ENCODE measurements around the gene H2BK1.
A peak's percentile ranks its signal among the peaks of the same experiment; 100 is the strongest.

Gene H2BK1

DNA sequence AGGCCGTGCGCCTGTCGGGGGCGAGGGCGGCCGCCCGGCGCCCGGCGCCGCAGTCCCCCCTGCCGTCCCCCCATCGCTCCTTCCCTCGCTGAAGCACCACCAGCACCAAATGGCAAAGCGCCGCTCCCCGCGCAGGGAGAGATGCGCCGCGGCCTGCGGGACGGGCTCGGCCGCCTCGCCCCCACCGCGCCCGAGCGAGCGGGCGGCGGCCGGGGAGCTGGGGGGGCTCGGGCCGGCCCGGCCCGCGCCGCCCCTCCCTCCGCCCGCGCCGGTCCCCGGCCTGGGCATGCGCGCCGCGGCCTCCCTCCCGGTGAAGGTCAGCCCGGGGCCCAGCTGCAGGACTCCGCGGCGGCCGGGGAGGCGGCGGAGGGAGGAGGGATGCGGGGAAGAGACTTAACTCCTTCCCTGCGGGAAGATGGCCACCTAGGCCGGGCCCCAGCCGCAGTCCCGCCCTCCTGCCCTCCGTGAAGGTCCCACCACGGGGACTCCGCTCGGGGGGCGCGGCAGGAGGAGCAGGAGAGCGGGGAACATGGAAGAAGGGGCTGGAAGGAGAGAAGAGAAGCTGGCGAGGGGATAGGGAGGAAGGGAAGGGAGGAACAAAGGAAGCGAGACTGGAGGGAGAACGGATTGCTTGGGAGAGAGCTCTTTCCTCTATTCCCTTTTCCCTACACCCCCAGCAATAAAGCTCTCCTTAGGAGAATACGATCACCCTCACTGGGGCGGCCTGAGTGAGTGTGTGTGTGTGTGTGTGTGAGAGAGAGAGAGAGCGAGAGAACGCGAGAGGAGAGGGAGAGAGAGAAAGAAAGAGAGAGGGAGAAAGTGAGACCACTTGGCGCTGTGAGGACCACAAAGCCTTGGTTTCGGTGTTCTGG, 41.6 kb upstream of the H2BK1 start:
- Histone ChIP-seq H3K79me2 (no peaks in the 10 kb centered on the region), H3K9me3 (ENCODE audit: control insufficient read depth, low read length) (no peaks in the 10 kb centered on the region), H3K36me3 (ENCODE audit: control insufficient read depth, insufficient read depth, low read length) (no peaks in the 10 kb centered on the region), H3K9ac (peak overlapping the region; percentile 3), H3K4me3 (ENCODE audit: low read depth, low read length) (peak overlapping the region; percentile 74), H3K4me2 (ENCODE audit: low read length) (peak overlapping the region; percentile 98), H2AFZ (peak overlapping the region; percentile 97), H3K27ac (peak overlapping the region; percentile 89), H3K27me3 (ENCODE audit: control insufficient read depth, insufficient read depth, low read length) (no peaks in the 10 kb centered on the region), H3K4me1 (peaks cover 32% of the 10 kb centered on the region)
- TF ChIP-seq, protein P1, sequence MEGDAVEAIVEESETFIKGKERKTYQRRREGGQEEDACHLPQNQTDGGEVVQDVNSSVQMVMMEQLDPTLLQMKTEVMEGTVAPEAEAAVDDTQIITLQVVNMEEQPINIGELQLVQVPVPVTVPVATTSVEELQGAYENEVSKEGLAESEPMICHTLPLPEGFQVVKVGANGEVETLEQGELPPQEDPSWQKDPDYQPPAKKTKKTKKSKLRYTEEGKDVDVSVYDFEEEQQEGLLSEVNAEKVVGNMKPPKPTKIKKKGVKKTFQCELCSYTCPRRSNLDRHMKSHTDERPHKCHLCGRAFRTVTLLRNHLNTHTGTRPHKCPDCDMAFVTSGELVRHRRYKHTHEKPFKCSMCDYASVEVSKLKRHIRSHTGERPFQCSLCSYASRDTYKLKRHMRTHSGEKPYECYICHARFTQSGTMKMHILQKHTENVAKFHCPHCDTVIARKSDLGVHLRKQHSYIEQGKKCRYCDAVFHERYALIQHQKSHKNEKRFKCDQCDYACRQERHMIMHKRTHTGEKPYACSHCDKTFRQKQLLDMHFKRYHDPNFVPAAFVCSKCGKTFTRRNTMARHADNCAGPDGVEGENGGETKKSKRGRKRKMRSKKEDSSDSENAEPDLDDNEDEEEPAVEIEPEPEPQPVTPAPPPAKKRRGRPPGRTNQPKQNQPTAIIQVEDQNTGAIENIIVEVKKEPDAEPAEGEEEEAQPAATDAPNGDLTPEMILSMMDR (IDR thresholded peaks at IDR 0.05): no peak

DNA sequence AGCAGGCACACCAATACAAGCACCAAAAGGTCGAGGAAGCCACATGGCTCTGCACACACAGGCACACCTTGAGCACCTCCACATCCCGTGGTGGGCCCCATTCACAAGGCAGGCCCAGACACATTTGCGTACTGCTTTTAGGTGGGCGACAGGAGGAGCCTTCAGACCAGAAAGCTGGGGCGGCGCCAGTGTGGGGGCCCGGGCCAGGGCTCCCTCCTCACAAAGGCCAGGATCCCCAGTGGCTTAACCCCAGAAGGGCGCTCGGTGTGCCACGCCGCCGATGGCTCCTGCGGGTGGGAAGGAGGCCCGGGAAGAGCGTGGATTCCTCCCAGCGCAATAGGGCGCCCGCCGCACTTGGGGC, 41.0 kb upstream of the H2BK1 start:
- H3K27me3 ChIP-seq (ENCODE audit: control insufficient read depth, insufficient read depth, low read length): no peaks in the 10 kb centered on the region
- peak overlapping the region; percentile 74 for H3K4me3 ChIP-seq (ENCODE audit: low read depth, low read length)
- peak overlapping the region; percentile 80 for H2AFZ ChIP-seq
- H3K27ac ChIP-seq: peak overlapping the region; percentile 89
- no peaks in the 10 kb centered on the region for H3K36me3 ChIP-seq (ENCODE audit: control insufficient read depth, insufficient read depth, low read length)
- H3K9me3 ChIP-seq (ENCODE audit: control insufficient read depth, low read length): no peaks in the 10 kb centered on the region
- H3K4me1 ChIP-seq: peaks cover 33% of the 10 kb centered on the region
- TF ChIP-seq, protein P1 (IDR thresholded peaks at IDR 0.05): no peak
- peak overlapping the region; percentile 3 for H3K9ac ChIP-seq
- H3K79me2 ChIP-seq: no peaks in the 10 kb centered on the region
- H3K4me2 ChIP-seq (ENCODE audit: low read length): peak overlapping the region; percentile 98

DNA sequence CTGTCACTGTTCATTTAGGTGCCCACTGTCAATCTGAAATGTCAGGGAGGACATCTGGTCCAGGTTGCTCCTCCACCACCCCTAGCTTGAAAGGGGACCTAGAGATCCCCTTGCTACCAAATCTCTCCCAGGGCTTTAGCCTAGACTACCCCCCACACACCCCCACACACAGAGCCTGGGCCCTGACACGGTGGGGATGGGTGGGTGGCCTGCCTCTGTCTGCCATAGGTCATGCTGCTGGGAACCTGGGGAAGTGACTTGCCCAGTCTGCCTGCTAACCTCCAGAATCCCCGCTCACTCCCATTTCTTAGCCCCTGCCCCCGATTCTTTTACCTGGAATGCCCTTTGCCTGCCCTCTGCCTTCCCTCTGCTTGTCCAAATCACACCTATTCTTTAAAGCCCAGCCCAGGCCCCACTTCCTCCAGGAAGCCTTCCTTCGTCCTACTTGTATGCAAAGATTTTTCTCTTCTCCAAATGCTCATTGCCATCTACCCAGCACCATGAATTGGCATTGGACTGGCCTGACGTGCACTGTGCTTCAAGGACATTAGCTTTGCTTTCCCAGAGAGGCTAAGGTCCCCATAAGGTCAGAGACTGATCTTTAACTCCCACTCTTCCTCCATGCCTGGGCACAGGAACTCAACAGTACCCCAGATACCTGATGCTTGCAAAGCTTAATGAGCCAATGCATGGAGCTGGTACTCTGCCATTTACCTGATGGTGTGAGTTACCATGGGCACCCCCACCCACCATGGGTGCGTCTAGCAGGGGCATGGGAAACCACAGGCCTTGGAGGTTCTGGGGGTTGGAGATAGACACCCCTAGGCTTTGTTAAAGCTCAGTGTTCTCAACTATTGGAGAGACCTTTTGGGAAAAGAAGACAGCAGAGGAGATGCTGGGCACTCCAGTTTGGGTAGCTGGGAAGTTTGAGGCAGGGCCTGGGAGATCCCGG, 40.2 kb upstream of the H2BK1 start:
- no peaks in the 10 kb centered on the region for H3K9me3 ChIP-seq (ENCODE audit: control insufficient read depth, low read length)
- peak overlapping the region; percentile 74 for H3K4me3 ChIP-seq (ENCODE audit: low read depth, low read length)
- TF ChIP-seq, protein P1 (IDR thresholded peaks at IDR 0.05): no peak
- H3K27ac ChIP-seq: peak overlapping the region; percentile 89
- H3K27me3 ChIP-seq (ENCODE audit: control insufficient read depth, insufficient read depth, low read length): no peaks in the 10 kb centered on the region
- peak overlapping the region; percentile 80 for H2AFZ ChIP-seq
- no peaks in the 10 kb centered on the region for H3K36me3 ChIP-seq (ENCODE audit: control insufficient read depth, insufficient read depth, low read length)
- H3K4me1 ChIP-seq: peaks cover 33% of the 10 kb centered on the region
- H3K79me2 ChIP-seq: no peaks in the 10 kb centered on the region
- no peak overlapping the region for H3K9ac ChIP-seq
- H3K4me2 ChIP-seq (ENCODE audit: low read length): peak overlapping the region; percentile 98

DNA sequence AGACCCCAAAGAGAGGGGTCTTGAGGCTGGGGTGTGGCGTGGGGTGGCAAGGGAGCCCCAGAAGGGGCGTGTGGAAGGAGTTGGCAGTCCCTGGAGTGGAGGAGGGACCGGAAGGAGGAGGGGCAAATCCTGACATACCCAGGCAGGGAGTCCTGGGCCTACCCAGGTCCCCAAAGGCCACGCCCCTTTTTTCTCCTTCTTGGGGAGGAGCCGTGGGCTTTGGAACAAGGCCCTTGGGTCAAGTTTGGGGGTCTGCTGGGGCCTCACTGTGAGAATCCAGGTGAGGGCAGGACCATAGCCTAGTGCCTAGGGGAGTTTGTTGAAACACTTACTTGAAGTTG, 39.4 kb upstream of the H2BK1 start:
- H3K4me1 ChIP-seq: peaks cover 34% of the 10 kb centered on the region
- peak overlapping the region; percentile 74 for H3K4me3 ChIP-seq (ENCODE audit: low read depth, low read length)
- H3K9me3 ChIP-seq (ENCODE audit: control insufficient read depth, low read length): no peaks in the 10 kb centered on the region
- TF ChIP-seq, protein P1 (IDR thresholded peaks at IDR 0.05): no peak
- no peak overlapping the region for H3K9ac ChIP-seq
- H3K27me3 ChIP-seq (ENCODE audit: control insufficient read depth, insufficient read depth, low read length): no peaks in the 10 kb centered on the region
- H3K27ac ChIP-seq: peak overlapping the region; percentile 89
- no peaks in the 10 kb centered on the region for H3K79me2 ChIP-seq
- H3K4me2 ChIP-seq (ENCODE audit: low read length): peak overlapping the region; percentile 95
- peak overlapping the region; percentile 90 for H2AFZ ChIP-seq
- no peaks in the 10 kb centered on the region for H3K36me3 ChIP-seq (ENCODE audit: control insufficient read depth, insufficient read depth, low read length)

All from parathyroid adenoma (tissue), 2 donors.